Muscle of back (tissue), 11 donors: ENCODE measurements around the gene PLSCR3. TPM values are rescaled to one million over a fixed set of nuclear protein-coding genes. Genes with fewer than 3 reads are reported as not detected.

Experiments
- DNase-seq, 3 donors: peaks; one replicate each; pipeline versions ENCODE4 v3.0.0 to v3.0.0-alpha.2; 2013
- polyA plus RNA-seq, 10 donors: library from polyadenylated mRNA; unstranded; fragments of 120-200 nt; gene quantifications; one replicate each; pipeline ENCODE4 v1.2.1, GENCODE V29; 2013; ENCODE audit not compliant: insufficient read length in 10 of 10

Gene PLSCR3
- polyA plus RNA-seq, 10 donors = 20.4 to 35.0 (median 27.2) TPM

DNA sequence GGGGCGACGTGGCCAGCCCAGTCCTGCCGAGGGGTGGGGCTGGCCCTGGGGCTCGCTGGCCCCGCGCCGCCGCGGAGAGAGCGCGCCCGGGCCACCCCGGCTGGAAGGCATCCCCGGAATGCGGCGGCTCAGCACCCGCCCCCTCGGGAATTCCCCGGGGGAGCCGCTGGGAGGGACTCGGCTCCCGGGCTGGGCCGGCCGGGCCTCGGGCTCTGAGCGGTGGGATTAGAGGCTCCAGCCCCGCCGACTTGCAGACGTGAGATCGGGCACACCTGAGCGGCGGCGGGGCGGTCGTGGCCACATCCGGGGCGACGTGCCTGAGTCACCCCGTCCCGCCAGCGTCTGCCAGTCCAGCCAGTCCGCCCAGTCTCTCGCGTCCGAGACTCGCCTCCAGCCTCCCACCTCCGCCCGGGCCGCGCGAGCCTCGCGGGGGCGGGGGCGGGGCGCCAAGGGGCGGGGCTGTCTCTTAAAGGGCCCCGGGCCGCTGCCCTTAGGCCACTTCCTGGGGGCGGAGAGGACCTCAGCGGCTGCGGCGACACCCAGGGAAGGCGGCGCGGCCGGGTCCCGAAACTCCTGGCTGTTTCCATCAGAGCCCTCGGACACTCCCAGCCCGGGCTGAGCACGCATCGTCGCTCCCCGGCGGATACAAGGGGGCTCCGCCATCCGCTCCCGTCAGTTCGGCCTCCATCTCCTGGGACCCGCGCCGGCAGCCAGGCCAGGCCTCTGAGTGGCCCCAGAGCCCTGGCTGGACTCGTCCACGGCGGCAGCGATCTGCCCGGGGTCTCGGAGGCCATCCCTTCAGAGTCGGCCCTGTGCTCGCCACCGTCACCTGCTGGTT, 42.4 kb downstream of the PLSCR3 start, which contains the start of gene KCTD11:
TSS of gene KCTD11 (plus strand) at position 498 of the 838 bp plus-strand sequence.
- peak; percentile 84 to 94 (median 93) for DNase-seq

DNA sequence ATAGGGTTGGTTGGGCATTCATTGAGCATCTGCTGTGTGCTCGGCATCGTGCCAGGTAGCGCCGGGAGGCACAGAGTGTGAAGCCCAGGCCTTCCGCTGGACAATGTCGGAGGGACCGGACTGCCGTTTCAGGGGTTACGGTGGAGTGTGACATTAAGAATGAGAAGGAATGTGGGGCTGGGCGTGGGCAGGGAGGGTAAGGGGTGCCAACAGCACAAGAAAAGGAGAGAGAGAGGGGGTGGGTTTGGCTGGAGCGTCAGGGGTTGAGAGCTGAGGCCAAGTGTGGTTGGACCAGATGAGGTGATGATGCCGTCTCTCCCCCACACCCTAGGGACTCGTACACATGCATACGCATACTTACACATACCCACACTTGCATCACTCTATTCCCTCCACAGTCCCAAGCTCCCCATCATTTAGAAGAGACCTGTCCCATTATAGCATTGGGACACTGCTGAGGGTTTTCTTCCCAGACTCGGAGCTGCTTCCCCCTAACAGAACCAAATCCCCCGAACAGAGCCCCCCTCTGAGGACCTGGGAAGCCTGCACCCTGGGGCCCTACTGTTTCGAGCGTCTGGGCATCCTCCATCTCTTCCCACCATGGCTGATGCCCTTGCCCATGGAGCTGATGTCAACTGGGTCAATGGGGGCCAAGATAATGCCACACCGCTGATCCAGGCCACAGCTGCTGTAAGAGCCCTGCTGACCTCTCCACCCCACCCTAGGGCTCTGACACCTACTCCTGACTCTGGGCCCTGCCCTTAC, 45.7 kb downstream of the PLSCR3 start:
- peak in 1 of 3 donors; percentile 42 for DNase-seq

DNA sequence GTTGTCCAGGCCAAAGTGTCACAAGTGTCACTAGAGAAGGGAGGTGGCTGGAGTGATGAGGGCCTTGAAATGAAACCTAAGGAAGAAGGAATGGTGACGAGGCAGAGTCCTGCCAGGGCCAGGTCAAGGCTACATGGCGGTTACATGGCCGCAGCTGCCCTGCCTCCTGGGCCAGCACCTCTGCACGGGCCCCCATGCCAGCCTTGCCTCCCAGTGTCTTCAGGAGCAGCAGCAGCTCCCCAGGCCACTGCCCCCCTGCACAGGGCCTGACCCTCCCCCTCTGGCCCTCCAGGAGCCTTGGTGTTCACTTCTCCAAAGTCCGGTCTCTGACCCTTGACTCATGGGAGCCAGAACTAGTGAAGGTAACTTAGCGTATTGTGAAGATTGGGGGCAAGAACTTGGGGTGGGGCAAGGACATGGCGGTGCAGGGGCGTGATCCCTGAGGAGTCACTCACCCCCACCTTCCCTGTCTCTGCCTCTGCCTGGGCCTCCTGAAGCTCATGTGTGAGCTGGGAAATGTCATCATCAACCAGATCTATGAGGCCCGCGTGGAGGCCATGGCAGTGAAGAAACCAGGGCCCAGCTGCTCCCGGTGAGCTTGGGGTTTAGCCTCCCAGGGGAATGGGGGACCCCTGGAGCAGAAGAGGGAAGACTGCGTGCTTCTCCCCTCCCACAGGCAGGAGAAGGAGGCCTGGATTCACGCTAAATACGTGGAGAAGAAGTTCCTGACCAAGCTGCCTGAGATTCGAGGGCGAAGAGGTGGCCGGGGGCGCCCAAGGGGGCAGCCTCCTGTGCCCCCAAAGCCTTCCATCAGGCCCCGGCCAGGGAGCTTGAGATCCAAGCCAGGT, 46.5 kb downstream of the PLSCR3 start:
- DNase-seq = peak in 1 of 3 donors; percentile 33

DNA sequence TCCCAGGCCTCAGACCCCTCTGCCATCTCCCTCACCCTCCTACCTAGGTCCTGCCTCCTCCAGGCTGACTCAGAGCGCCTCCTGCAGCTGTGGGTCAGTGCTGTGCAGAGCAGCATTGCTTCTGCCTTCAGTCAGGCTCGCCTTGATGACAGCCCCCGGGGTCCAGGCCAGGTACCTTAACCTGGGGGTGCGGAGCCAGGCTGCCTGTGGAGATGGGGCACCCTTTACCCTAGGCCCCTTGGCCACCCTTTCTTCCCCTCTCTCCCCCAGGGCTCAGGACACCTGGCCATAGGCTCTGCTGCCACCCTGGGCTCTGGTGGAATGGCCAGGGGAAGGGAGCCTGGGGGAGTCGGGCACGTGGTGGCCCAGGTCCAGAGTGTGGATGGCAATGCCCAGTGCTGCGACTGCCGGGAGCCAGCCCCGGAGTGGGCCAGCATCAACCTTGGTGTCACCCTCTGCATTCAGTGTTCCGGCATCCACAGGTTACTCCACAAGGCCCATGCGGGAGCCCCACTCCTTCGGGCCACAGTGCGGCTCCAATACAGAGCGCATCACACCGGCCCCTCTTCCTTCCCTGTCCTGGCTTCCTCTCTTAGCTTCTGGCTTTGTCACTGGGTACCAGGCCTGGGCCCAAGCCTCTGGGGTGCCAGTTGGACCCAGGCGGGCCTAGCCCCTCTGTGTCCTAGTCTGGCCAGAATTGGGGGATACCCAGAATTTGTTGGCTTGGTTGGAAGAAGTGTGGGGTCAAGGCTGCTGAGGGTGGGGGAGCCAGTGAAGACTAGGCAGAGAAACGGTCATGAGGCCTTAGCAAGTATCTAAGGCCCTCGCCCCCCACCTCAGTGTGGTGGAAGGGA, 47.3 kb downstream of the PLSCR3 start:
- peak in 1 of 3 donors; percentile 36 for DNase-seq

DNA sequence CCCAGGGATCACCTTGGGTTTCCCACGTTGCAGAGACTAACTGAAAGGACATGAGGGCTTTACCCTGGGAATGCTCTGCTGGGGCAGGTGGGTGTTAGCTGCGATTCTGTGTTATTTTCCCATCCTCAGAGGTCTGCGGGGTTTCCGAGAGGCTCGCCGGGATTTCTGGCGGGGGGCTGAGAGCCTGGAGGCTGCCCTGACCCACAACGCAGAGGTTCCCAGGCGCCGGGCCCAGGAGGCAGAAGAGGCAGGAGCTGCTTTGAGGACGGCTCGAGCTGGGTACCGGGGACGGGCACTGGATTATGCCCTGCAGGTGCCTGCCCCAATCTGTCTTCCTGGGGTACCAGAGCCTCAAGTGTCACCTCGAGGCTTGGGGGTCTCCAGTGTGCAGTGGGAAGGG, 51.1 kb downstream of the PLSCR3 start:
- no peak for DNase-seq

DNA sequence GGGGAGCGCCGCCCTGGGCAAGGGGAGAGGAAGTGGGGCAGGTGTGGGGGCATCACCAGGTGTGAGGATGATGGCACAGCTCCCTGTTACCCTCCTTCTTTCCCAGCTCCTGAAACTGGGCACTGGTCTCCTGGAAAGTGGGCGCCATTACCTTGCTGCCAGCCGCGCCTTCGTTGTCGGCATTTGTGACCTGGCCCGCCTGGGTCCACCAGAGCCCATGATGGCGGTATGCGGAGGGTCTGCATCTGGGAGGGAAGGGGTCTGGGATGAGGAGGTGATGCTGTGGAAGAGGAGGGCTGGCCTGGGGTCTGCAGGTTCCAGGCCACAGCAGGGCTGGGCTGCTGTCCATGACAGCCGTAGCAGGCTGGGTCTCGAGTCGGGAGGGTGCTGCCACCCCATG, 52.5 kb downstream of the PLSCR3 start:
- no peak for DNase-seq

DNA sequence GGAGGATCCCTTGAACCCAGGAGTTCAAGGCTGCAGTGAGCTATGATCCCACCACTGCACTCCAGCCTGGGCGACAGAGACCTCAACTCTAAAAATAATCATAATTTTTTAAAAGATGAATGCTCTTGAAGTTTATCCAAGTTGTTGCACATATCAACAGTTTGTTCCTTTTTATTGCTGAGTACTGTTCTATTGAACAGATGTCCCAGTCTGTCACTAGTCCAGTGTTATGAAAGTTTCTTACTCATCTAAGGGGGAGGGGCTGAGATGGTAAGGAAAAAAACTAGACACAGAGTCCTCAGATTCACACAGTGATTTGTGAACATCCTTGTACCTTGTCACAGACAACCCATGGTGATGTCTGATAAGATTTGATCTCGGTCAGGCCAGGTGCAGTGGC, 54.1 kb downstream of the PLSCR3 start:
- DNase-seq = no peak

Other genes starting within 250 kb of the PLSCR3 start
- 1 to 10 TPM; 1.6 to 6.5 (median 2.3) TPM for gene ASGR1, start 215.2 kb downstream of the PLSCR3 start, polyA plus RNA-seq
- 10 to 100 TPM; 15.3 to 31.0 (median 21.1) TPM for gene DLG4, start 174.7 kb downstream of the PLSCR3 start, polyA plus RNA-seq
- 100 to 1,000 TPM; 178 to 376 (median 256) TPM for gene ACADVL, start 174.6 kb downstream of the PLSCR3 start, polyA plus RNA-seq
- gene DVL2, start 160.0 kb downstream of the PLSCR3 start, polyA plus RNA-seq = 10 to 100 TPM; 24.5 to 40.5 (median 34.9) TPM
- 10 to 100 TPM; 28.1 to 46.1 (median 34.4) TPM for gene PHF23, start 155.1 kb downstream of the PLSCR3 start, polyA plus RNA-seq
- gene GABARAP, start 152.1 kb downstream of the PLSCR3 start, polyA plus RNA-seq = 100 to 1,000 TPM; 271 to 406 (median 306) TPM
- gene CTDNEP1, start 142.8 kb downstream of the PLSCR3 start, polyA plus RNA-seq = 100 to 1,000 TPM; 153 to 190 (median 180) TPM
- gene ELP5, start 142.3 kb downstream of the PLSCR3 start, polyA plus RNA-seq = 10 to 100 TPM; 31.9 to 64.8 (median 35.7) TPM
- gene CLDN7, start 132.0 kb downstream of the PLSCR3 start, polyA plus RNA-seq = 1 to 10 TPM in 5 of 10 donors, under 1 TPM in 5; 0.47 to 3.0 (median 1.1) TPM
- 10 to 100 TPM in 9 of 10 donors, 1 to 10 TPM in 1; 7.7 to 32.4 (median 26.1) TPM for gene SLC2A4, start 112.8 kb downstream of the PLSCR3 start, polyA plus RNA-seq
- gene YBX2, start 99.9 kb downstream of the PLSCR3 start, polyA plus RNA-seq = 1 to 10 TPM; 1.2 to 4.2 (median 1.9) TPM
- 100 to 1,000 TPM; 225 to 344 (median 294) TPM for gene EIF5A, start 86.9 kb downstream of the PLSCR3 start, polyA plus RNA-seq
- 10 to 100 TPM; 49.3 to 70.2 (median 58.7) TPM for gene GPS2, start 79.2 kb downstream of the PLSCR3 start, polyA plus RNA-seq
- 10 to 100 TPM; 13.6 to 20.6 (median 18.6) TPM for gene NEURL4, start 65.2 kb downstream of the PLSCR3 start, polyA plus RNA-seq
- 10 to 100 TPM in 2 of 10 donors, 1 to 10 TPM in 8; 5.3 to 19.6 (median 8.5) TPM for gene ACAP1, start 58.0 kb downstream of the PLSCR3 start, polyA plus RNA-seq
- 10 to 100 TPM in 1 of 10 donors, 1 to 10 TPM in 9; 5.8 to 10.3 (median 7.5) TPM for gene KCTD11, start 42.4 kb downstream of the PLSCR3 start, polyA plus RNA-seq
- not detected for gene TMEM95, start 39.4 kb downstream of the PLSCR3 start, polyA plus RNA-seq
- gene TNK1, start 13.4 kb downstream of the PLSCR3 start, polyA plus RNA-seq = 1 to 10 TPM in 2 of 10 donors, under 1 TPM in 7, not detected in 1; 0.22 to 1.4 (median 0.69) TPM
- gene TMEM256, start 9.6 kb upstream of the PLSCR3 start, polyA plus RNA-seq = 10 to 100 TPM; 49.0 to 60.9 (median 54.0) TPM
- gene NLGN2, start 13.3 kb upstream of the PLSCR3 start, polyA plus RNA-seq = 10 to 100 TPM; 19.9 to 33.1 (median 25.5) TPM
- gene SPEM1, start 25.8 kb upstream of the PLSCR3 start, polyA plus RNA-seq = not detected
- not detected for gene SPEM2, start 31.1 kb upstream of the PLSCR3 start, polyA plus RNA-seq
- gene SPEM3, start 34.3 kb upstream of the PLSCR3 start, polyA plus RNA-seq = under 1 TPM in 1 of 10 donors, not detected in 9; 0.04 TPM
- 1 to 10 TPM in 4 of 10 donors, under 1 TPM in 6; 0.52 to 1.4 (median 0.92) TPM for gene TMEM102, start 40.9 kb upstream of the PLSCR3 start, polyA plus RNA-seq
- 1 to 10 TPM; 1.3 to 5.1 (median 3.1) TPM for gene FGF11, start 45.0 kb upstream of the PLSCR3 start, polyA plus RNA-seq
- 10 to 100 TPM; 51.8 to 85.8 (median 71.8) TPM for gene CHRNB1, start 50.5 kb upstream of the PLSCR3 start, polyA plus RNA-seq
- gene ZBTB4, start 85.1 kb upstream of the PLSCR3 start, polyA plus RNA-seq = 10 to 100 TPM; 22.1 to 27.1 (median 24.9) TPM
- gene SLC35G6, start 86.9 kb upstream of the PLSCR3 start, polyA plus RNA-seq = under 1 TPM in 8 of 10 donors, not detected in 2; 0.16 to 0.59 (median 0.20) TPM
- gene POLR2A, start 89.8 kb upstream of the PLSCR3 start, polyA plus RNA-seq = 10 to 100 TPM; 50.2 to 72.7 (median 58.4) TPM
- gene TNFSF12, start 154.5 kb upstream of the PLSCR3 start, polyA plus RNA-seq = 10 to 100 TPM; 22.2 to 38.2 (median 29.8) TPM
- gene TNFSF13, start 164.2 kb upstream of the PLSCR3 start, polyA plus RNA-seq = 1 to 10 TPM; 2.4 to 6.3 (median 4.0) TPM
- 10 to 100 TPM; 34.8 to 44.0 (median 39.9) TPM for gene SENP3, start 167.4 kb upstream of the PLSCR3 start, polyA plus RNA-seq
- 10 to 100 TPM; 23.6 to 41.0 (median 27.5) TPM for gene CD68, start 185.1 kb upstream of the PLSCR3 start, polyA plus RNA-seq
- gene MPDU1, start 189.3 kb upstream of the PLSCR3 start, polyA plus RNA-seq = 10 to 100 TPM; 41.0 to 62.0 (median 48.0) TPM
- 1 to 10 TPM; 1.1 to 4.3 (median 2.0) TPM for gene SOX15, start 195.6 kb upstream of the PLSCR3 start, polyA plus RNA-seq
- 10 to 100 TPM; 32.0 to 41.2 (median 39.2) TPM for gene FXR2, start 220.4 kb upstream of the PLSCR3 start, polyA plus RNA-seq
- 10 to 100 TPM; 62.1 to 80.1 (median 77.9) TPM for gene SAT2, start 233.3 kb upstream of the PLSCR3 start, polyA plus RNA-seq
- gene SHBG, start 235.6 kb upstream of the PLSCR3 start, polyA plus RNA-seq = 1 to 10 TPM in 4 of 10 donors, under 1 TPM in 6; 0.21 to 1.5 (median 0.91) TPM